Measurements from ENCODE around the gene TFPI.
"Not testable (repeated sequence)": the region's sequence is repeated elsewhere in the genome, so short reads cannot be mapped to it uniquely, and the experiment has no call there.

Gene TFPI

DNA sequence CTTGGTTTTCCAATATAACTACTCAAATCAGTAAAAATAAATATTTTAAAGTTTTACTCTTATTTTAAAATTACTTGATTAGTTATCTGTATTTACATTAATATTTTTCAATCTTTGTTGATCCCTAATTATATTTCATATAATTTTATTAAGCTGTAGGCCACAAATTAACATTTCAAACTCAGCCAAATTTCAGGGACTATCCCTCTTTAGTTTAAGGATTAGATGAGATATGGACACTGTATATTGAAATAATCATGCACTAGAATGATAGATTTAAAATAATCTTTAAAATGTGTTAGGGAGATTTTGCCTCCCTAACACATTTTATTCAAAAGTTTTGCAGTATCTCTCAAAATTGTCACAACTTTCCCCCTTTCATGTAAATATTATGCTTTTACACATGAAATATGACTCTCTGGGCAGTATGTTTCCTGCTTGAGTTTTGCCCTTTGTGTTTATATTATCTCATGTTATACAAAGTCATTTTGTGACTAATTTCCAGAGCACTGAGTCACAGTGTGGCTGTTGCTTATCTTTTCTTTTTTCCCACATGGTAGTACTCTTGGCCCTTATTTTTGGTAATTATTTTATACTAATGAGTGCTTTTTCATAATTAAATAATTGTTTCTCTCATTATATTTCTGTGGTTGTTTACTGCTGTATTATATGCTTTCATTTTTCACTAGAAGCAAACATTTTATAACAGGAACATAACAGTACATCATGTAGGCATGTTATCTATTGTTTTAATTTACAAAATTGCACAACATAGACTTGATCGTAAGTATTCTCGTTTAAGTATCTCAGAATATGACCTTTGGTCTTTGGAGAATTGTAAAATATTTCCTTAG lies 1.2 kb downstream of the TFPI start:
- DNase-seq (ENCODE audit: low read depth): no peak

DNA sequence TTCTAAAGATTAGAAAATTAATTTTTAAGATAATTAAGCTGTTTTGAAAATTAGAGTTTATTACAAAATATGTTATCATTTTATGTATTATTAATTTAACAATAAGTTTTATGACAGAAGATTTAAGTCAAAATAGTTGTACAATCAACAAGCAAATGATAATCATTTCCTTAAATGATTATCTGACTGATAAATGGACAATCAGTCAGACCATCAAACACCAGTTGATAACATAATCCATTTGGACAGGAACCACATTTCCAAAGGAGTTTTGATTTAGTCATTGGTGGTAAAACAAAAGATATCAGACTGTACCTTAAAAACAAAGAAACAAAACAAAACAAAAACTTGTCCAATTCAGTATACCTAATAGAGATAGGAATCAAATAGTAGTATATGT lies 1.9 kb downstream of the TFPI start:
- DNase-seq (ENCODE audit: low read depth): no peak

DNA sequence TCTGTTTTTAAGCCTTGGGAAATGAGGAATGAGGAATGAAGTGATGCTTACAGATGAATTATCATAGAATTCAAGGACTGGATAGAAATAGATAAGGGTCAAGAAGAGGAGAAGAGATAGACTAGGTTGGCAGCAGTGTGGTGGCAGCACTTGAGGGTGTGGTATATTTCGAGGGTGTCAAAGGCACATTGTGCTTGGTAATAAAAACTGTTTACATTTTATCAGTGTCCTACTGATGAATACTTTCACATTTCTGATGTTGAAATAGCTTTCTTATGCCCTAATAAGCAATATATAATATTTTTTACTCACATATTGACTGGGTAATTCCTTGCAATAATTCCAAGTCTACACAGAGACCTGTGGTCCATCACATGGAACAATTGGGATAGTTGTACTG lies 3.4 kb downstream of the TFPI start:
- no peak for DNase-seq (ENCODE audit: low read depth)

DNA sequence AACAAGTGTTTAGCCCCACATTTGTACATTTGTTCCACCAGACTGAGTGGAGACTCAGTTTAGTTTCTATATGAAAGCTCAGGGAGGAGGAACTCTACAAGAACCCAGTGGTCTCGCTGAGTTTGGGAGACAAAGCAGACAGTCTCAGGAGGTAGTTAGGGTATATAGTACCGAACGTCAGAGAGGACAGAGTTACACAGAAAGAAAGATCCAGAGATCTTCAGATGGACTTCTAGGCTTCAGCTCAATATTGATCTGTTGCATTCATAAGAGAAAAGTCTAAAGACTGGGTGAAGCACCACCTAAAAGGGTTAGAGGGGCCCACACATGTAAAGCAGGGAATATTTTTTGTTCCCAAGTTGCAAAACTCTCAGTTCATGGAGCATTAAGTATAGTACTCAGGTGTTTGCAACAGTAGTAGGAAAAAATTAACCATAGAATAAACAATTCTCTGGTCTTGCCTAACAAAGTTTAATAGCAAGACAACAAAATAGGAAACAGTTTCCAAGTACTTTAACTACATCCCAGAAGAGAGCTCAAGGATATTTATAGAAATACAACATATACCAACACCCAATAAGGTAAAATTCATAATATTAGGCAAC lies 4.2 kb downstream of the TFPI start:
- no peak for DNase-seq (ENCODE audit: low read depth)

DNA sequence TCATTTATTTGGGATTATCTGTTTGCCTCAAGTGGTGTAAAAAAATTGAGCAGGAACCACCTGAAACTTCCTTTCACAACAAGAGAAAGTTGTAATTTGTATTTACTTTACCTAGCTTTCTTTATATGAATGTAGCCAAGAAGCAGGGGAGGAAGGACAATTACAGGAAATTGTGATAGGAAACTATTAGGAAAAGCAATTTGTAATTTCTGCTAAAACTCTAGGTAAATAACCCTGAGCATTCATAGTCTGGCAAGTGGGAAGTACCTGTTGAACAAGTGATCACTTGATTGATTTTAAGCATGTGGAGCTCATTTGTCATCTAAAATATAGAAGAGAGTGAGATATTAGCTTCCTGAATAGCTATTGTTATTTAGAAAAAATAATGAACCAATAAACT lies 5.0 kb downstream of the TFPI start:
- DNase-seq (ENCODE audit: low read depth): no peak

- DNase-seq (ENCODE audit: low read depth): no peak
These were observed 5.6 kb downstream of the TFPI start for GRCh38 chr2:187548656-187549055.

GRCh38 chr2:187547353-187547979 lies 6.8 kb downstream of the TFPI start:
- no peak for DNase-seq (ENCODE audit: low read depth)

DNA sequence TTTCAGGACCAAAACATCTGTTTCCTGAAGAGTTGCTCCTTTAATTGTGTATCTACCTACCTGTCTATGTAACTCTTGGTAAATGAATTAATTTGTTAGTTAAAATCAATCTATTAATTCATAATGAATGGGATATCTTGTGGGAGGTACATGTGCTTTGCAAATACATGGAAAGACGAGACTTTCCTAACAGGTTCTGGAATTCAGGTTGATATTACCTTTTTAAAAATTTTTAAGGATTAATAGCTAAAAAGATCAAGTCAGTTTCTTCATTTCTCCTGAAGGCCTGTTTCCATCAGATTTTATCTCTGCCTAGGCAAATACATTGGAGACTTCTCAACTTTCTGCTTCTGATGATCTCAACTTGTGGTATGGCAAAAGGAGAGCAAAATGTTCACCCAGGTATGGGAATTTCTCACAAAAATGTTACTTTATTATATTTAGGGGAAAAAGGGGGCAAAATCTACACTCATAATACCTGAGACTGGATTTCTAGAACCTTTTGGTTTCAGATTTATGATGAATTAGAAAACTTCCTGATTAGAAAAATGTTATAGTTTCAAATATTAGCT lies 7.4 kb downstream of the TFPI start:
- DNase-seq (ENCODE audit: low read depth): no peak

DNA sequence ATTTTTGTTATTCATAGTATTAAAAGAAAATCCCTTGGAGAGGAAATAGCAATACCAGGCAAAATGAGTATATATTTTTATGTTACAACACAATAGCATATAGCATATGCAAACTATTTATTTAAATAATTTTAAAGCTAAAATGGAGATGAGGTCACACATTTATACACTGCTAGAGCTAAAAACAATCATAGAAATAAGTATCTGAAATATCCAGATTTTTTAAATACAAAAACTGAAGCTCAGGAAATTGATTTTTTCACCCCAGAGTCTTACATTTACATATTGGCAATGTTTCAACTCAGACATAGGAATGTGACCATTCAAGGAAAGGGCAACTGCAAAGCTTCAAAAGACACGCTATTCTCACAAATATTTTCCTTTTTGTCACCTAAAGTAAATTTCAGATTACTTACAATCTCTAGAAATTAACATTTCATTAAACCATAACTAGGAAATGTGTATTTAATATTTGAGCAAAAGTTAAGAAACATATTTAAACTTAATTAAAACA lies 8.9 kb downstream of the TFPI start:
- no peak for DNase-seq (ENCODE audit: low read depth)

DNA sequence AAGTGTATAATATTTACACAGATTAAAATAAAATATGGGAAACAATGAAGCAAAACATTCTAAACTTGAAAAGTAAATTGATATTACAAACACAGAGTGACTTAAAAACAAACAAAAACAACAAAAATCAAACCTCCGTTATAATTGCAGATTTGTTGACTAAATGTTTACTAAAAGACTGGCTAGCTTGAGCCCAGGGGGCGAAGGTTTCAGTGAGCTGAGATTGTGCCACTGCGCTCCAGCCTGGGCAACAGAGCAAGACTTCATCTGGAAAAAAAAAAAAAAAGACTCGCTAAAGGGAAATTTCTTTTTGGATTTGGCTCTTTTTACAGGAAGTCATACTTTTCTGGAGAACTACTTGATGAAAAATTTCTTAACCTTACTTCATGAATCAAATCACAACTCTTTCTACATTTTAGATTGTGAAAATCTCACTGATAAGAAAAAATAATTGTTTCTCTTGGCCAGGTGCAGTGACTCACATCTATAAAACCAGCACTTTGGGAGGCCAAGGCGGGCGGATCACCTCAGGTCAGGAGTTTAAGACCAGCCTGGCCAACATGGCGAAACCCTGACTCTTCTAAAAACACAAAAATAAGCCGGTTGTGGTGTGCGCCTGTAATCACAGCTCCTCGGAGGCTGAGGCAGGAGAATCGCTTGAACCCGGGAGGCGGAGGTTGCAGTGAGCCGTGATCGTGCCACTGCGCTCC lies 9.7 kb downstream of the TFPI start:
- DNase-seq (ENCODE audit: low read depth): no peak

GRCh38 chr2:187543488-187543887 lies 10.7 kb downstream of the TFPI start:
- no peak for DNase-seq (ENCODE audit: low read depth)

- no peak for DNase-seq (ENCODE audit: low read depth)
These were observed 12.1 kb downstream of the TFPI start for GRCh38 chr2:187542123-187542522.

GRCh38 chr2:187541086-187542085 lies 12.8 kb downstream of the TFPI start:
- no peak for DNase-seq (ENCODE audit: low read depth)

DNA sequence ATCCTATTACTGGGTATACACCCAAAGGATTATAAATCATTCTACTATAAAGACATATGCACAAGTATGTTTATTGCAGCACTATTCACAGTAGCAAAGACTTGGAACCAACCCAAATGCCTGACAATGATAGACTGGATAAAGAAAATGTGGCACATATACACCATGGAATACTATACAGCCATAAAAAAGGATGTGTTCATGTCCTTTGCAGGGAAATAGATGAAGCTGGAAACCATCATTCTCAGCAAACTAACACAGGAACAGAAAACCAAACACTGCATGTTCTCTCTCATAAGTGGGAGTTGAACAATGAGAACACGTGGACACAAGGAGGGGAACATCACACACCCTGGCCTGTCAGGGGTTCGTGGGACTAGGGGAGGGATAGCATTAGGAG lies 16.0 kb downstream of the TFPI start:
- DNase-seq (ENCODE audit: low read depth): not testable (repeated sequence)

- DNase-seq (ENCODE audit: low read depth): not testable (repeated sequence)
These were observed 18.9 kb downstream of the TFPI start for GRCh38 chr2:187535381-187535780.

DNA sequence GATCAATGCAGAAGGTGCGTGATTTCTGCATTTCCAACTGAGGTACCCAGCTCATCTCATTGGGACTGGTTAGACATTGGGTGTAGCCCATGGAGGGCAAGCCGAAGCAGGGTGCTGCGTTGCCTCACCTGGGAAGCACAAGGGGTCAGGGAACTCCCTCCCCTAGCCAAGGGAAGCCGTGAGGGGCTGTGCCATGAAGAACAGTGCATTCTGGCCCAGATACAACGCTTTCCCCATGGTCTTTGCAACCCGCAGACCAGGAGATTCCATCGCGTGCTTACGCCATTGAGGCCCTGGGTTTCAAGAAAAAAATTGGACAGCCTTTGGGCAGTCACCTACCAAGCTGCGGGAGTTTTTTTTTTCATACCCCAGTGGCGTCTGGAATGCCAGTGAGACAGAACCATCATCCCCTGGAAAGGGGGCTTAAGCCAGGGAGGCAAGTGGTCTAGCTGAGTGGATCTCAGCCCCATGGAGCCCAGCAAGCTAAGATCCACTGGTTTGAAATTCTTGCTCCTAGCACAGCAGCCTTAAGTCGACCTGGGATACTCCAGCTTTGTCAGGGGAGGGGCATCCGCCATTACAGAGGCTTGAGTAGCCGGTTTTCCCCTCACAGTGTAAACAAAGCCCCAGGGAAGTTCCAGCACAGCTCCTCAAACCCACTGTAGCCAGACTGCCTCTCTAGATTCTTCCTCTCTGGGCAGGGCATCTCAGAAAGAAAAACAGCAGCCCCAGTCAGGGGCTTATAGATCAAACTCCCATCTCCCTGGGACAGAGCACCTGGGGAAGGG lies 21.7 kb downstream of the TFPI start:
- no peak for DNase-seq (ENCODE audit: low read depth)

DNA sequence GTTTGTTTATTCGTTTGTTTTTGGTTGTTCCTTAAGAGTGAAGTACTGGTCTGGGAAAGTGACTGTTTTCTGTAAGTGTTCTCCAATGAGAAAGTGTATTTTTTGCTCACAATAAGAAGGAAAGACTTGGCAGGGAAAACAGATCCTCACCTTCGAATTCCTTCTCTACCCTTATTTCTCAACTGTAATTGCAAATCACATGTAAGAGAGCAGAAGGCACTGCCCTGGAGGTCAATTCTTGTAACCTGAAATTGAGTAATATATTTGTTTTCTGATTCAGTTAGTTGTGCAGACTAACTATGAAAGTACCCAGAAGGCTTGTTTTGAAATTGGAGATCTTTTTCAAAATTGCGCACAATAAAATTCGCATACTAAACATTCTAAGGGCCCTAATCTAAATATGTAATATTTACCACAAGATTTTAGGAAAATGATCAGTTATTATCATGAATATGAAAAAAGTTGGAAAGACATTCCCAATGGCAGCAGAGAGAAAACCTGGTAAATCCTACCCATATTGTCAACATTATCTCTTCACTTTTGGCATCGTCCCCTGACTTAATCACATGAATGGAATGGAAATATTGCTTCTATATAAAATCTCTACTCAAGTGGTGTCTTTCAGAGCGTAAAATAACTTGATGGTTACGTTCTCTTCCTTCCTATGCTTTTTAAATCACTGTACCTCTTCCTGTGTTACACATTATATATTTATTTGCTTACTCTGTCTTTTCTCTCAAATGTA lies 24.1 kb downstream of the TFPI start:
- no peak for DNase-seq (ENCODE audit: low read depth)

- DNase-seq (ENCODE audit: low read depth): no peak
These were observed 24.8 kb downstream of the TFPI start for GRCh38 chr2:187529248-187529976.
